Parathyroid adenoma (tissue), 2 donors: Measurements from ENCODE around the gene ADAMTS6.

Source experiments
- H2AFZ ChIP-seq: fragments of 300-600 bp; sonication (generic); one replicate; pipeline ENCODE4 v1.7.0; 2017; ENCODE audit warnings: antibody characterized with exemption, mild to moderate bottlenecking
- H3K27ac ChIP-seq: fragments of 300-600 bp; sonication (generic); one replicate; pipeline ENCODE4 v1.7.0; 2017
- H3K27me3 ChIP-seq: fragments of 300-600 bp; sonication (generic); one replicate; pipeline ENCODE4 v1.7.0; 2017; ENCODE audit warnings: low read length; ENCODE audit not compliant: control insufficient read depth, insufficient read depth
- H3K36me3 ChIP-seq: fragments of 300-600 bp; sonication (generic); one replicate; pipeline ENCODE4 v1.7.0; 2017; ENCODE audit warnings: low read length; ENCODE audit not compliant: control insufficient read depth, insufficient read depth
- H3K4me1 ChIP-seq: fragments of 300-600 bp; sonication (generic); one replicate; pipeline ENCODE4 v1.7.0; 2017; ENCODE audit warnings: control low read depth
- H3K4me2 ChIP-seq: fragments of 300-600 bp; sonication (generic); one replicate; pipeline ENCODE4 v1.7.0; 2017; ENCODE audit warnings: low read length
- H3K4me3 ChIP-seq: fragments of 300-600 bp; sonication (generic); one replicate; pipeline ENCODE4 v1.7.0; 2017; ENCODE audit warnings: low read depth, low read length
- H3K79me2 ChIP-seq: fragments of 300-600 bp; sonication (generic); one replicate; pipeline ENCODE4 v1.7.0; 2017; ENCODE audit warnings: control low read depth
- H3K9ac ChIP-seq: fragments of 300-600 bp; sonication (generic); one replicate; pipeline ENCODE4 v1.7.0; 2017; ENCODE audit warnings: mild to moderate bottlenecking
- H3K9me3 ChIP-seq: fragments of 300-600 bp; sonication (generic); one replicate; pipeline ENCODE4 v1.7.0; 2017; ENCODE audit warnings: low read length; ENCODE audit not compliant: control insufficient read depth
- TF ChIP-seq, protein P1 (sequence below): fragments of 300-600 bp; sonication (generic); IDR thresholded peaks from one replicate; pipeline ENCODE4 v1.7.0; 2017; ENCODE audit warnings: antibody characterized with exemption, mild to moderate bottlenecking
- donor health status: primary hyperparathyroidism.

The ADAMTS6 gene

DNA sequence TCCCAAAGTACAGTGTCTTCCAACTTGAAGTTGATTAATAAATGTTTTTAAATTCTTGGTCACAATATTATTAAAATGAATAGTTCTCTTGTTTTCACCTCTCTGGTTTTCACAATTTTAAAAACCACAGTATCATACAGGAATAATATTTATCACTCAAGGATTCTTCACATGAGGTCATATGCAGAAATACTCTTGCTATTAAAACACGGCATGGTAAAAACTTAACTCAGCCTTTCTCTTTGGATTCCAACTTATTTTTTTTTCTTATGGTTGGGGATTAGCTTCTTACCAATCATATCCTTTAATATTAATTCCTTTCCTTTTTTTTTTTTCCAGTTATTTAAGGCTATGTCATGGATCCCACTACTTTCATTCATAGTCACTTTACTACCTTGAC lies 289.4 kb downstream of the ADAMTS6 start:
- H2AFZ ChIP-seq: no peak overlapping the region
- H3K4me2 ChIP-seq: no peak overlapping the region
- H3K9me3 ChIP-seq: no peaks in the 10 kb centered on the region
- H3K79me2 ChIP-seq: no peaks in the 10 kb centered on the region
- H3K4me1 ChIP-seq: no peaks in the 10 kb centered on the region
- no peaks in the 10 kb centered on the region for H3K36me3 ChIP-seq
- no peak overlapping the region for H3K9ac ChIP-seq
- H3K4me3 ChIP-seq: no peak overlapping the region
- no peaks in the 10 kb centered on the region for H3K27me3 ChIP-seq
- H3K27ac ChIP-seq: no peak overlapping the region
- TF ChIP-seq, protein P1, sequence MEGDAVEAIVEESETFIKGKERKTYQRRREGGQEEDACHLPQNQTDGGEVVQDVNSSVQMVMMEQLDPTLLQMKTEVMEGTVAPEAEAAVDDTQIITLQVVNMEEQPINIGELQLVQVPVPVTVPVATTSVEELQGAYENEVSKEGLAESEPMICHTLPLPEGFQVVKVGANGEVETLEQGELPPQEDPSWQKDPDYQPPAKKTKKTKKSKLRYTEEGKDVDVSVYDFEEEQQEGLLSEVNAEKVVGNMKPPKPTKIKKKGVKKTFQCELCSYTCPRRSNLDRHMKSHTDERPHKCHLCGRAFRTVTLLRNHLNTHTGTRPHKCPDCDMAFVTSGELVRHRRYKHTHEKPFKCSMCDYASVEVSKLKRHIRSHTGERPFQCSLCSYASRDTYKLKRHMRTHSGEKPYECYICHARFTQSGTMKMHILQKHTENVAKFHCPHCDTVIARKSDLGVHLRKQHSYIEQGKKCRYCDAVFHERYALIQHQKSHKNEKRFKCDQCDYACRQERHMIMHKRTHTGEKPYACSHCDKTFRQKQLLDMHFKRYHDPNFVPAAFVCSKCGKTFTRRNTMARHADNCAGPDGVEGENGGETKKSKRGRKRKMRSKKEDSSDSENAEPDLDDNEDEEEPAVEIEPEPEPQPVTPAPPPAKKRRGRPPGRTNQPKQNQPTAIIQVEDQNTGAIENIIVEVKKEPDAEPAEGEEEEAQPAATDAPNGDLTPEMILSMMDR: no peak

DNA sequence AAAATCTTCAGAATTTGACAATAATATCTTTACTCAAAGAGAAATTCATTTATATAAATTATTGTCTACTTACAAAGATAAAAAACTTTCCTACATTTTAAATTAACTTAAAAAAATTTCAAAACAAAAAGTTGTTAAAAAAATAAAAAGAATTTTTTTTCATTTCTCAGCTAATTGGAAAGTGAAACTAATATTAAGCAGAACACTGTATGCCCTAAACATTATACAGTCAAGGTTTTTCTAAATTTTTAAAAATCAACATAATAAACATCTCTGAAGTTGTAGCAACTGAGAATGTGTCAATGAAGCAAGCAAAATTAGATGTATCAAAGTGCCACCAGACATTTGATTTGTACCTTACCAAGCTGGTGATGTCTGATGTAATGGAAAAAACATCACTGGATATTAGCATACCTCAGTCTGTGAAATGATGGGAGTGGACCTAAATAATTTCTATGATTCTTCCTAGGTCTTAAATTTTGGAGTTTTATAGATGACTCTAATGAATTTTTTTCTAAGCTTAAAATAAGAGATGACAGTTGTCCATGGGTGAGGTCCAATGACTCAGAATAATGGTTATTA lies 290.1 kb downstream of the ADAMTS6 start:
- TF ChIP-seq, protein P1: no peak

DNA sequence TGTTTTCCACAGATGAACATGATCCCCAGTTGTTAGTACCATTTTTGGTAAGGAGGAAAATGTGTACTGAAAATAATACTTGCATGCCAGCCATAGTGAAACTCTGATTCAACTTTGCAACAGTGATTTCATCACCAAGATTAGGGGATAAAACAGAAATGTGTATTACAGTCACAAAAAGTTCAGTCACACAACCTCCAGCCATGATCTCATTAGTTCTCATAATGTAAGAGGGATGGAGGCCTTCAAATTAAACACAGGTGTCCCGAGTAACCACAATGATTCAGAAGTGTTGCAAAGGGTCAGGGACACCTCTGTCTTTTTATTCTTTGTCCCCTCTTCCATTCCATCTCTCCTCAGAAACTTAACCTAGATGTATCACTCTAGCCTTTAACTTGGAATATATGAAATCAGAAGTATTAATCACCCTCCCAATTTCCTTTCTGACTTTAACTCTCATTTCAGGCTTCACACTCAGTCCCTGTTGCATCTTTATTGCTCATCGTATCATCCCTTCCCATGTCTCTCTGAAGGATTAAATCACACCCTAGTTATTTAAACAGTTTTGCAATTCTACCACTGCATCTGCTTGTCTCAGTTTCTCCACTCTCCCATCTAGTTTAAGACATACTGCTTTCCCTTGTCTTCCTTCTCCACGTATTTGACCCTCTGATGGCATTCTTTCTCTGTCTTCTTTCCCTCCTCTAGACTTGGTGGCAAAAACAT lies 291.2 kb downstream of the ADAMTS6 start:
- Histone ChIP-seq H3K27ac (no peak overlapping the region), H3K4me3 (no peak overlapping the region), H3K36me3 (no peaks in the 10 kb centered on the region), H3K9ac (no peak overlapping the region), H3K4me1 (no peaks in the 10 kb centered on the region), H3K27me3 (no peaks in the 10 kb centered on the region), H3K79me2 (no peaks in the 10 kb centered on the region), H3K9me3 (no peaks in the 10 kb centered on the region), H2AFZ (no peak overlapping the region), H3K4me2 (no peak overlapping the region)
- TF ChIP-seq, protein P1: no peak

More for the DNA sequence above, 290.1 kb downstream of the ADAMTS6 start:
- Histone ChIP-seq H3K4me1 (no peaks in the 10 kb centered on the region), H3K79me2 (no peaks in the 10 kb centered on the region), H2AFZ (no peak overlapping the region), H3K9ac (no peak overlapping the region), H3K4me2 (no peak overlapping the region), H3K9me3 (no peaks in the 10 kb centered on the region), H3K27me3 (no peaks in the 10 kb centered on the region), H3K27ac (no peak overlapping the region), H3K36me3 (no peaks in the 10 kb centered on the region), H3K4me3 (no peak overlapping the region)

DNA sequence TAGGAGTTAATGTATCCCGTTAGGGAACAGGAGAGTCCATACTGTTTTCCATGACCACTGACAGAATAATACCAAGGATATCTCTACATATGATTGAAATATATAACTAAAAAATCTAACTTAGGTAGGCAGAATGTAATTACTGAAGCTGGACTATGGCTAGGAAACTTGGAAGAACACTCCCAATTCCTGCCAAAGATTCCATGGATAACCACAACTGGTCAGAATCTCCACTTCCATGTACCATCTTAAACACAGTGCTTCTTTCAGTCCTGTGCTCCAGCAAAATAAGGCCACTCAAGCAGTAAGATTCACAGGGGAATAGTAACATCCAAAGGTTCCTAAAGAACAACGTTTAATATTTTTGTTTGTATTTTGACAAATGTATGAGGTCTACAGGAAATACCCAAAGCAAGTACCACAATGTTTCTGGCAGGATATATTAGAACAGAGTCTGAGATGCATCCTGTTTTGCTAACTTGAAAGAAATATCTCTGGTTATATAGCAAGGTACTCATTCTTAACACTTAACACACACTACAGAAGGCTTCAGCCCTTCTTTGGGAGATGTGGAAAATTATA lies 295.0 kb downstream of the ADAMTS6 start:
- no peaks in the 10 kb centered on the region for H3K27me3 ChIP-seq
- TF ChIP-seq, protein P1: no peak

More for the DNA sequence above, 295.0 kb downstream of the ADAMTS6 start:
- Histone ChIP-seq H3K4me1 (no peaks in the 10 kb centered on the region), H3K79me2 (no peaks in the 10 kb centered on the region), H3K27ac (no peak overlapping the region), H3K4me3 (no peak overlapping the region), H3K4me2 (no peak overlapping the region), H3K36me3 (no peaks in the 10 kb centered on the region), H3K9ac (no peak overlapping the region), H2AFZ (no peak overlapping the region), H3K9me3 (no peaks in the 10 kb centered on the region)
